Neural cell (in vitro differentiated cells): ENCODE measurements around the gene INF2.

Experiments used
- EP300 ChIP-seq: fragments of 450-650 bp; conservative IDR thresholded peaks from 2 replicates; pipeline ENCODE4 v1.6.1; 2014; ENCODE audit warnings: antibody characterized with exemption, mild to moderate bottlenecking, moderate library complexity; ENCODE audit not compliant: poor library complexity, severe bottlenecking
- EZH2 ChIP-seq: fragments of 200-600, 300-800 bp; shearing (Covaris generic), sonication (generic); IDR thresholded peaks from 2 replicates; pipeline ENCODE4 v1.6.1; 2014; ENCODE audit warnings: antibody characterized with exemption, low read length, borderline replicate concordance, mild to moderate bottlenecking; ENCODE audit not compliant: insufficient read depth, poor library complexity, severe bottlenecking
- POLR2AphosphoS5 ChIP-seq: IDR thresholded peaks from 2 replicates; pipeline ENCODE4 v1.6.1; 2012
- RAD21 ChIP-seq: fragments of 450-650 bp; conservative IDR thresholded peaks from 2 replicates; pipeline ENCODE4 v1.6.1; 2014; ENCODE audit warnings: antibody characterized with exemption, mild to moderate bottlenecking, moderate library complexity
- SMC3 ChIP-seq: fragments of 450-650 bp; conservative IDR thresholded peaks from 2 replicates; pipeline ENCODE4 v1.6.1; 2014; ENCODE audit warnings: antibody characterized with exemption, mild to moderate bottlenecking, moderate library complexity; ENCODE audit not compliant: poor library complexity
- TF ChIP-seq, protein P1 (sequence below): fragments of 450-650 bp; IDR thresholded peaks from 2 replicates; pipeline ENCODE4 v1.5.1; 2014; ENCODE audit warnings: antibody characterized with exemption, mild to moderate bottlenecking, moderate library complexity; ENCODE audit not compliant: poor library complexity, severe bottlenecking
- TF ChIP-seq, protein P2 (sequence below): IDR thresholded peaks from 2 replicates; pipeline ENCODE4 v1.6.1; 2012; ENCODE audit warnings: borderline replicate concordance

DNA sequence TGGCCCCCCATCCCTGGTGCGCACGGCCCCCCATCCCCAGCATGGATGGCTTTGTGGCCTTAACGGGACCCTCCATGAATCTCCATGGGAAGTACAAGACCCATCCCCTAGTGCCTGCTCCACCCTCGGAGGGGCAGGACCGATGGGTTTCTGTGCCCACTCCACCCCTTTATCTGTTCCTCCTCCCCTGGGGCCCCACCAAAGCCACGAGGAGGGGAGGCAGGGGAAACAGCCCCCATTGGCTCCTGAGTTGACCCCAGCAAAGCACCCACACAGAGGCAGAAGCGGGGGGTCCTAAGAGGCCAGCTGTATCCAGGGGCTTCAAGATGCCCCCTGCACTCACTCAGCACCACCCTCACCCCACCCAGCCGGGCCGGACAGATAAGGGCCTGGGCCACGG is 48.7 kb upstream of the INF2 start:
- TF ChIP-seq, protein P1, sequence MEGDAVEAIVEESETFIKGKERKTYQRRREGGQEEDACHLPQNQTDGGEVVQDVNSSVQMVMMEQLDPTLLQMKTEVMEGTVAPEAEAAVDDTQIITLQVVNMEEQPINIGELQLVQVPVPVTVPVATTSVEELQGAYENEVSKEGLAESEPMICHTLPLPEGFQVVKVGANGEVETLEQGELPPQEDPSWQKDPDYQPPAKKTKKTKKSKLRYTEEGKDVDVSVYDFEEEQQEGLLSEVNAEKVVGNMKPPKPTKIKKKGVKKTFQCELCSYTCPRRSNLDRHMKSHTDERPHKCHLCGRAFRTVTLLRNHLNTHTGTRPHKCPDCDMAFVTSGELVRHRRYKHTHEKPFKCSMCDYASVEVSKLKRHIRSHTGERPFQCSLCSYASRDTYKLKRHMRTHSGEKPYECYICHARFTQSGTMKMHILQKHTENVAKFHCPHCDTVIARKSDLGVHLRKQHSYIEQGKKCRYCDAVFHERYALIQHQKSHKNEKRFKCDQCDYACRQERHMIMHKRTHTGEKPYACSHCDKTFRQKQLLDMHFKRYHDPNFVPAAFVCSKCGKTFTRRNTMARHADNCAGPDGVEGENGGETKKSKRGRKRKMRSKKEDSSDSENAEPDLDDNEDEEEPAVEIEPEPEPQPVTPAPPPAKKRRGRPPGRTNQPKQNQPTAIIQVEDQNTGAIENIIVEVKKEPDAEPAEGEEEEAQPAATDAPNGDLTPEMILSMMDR: no peak
- TF ChIP-seq EP300 (no peak), EZH2 (no peak), POLR2AphosphoS5 (no peak), RAD21 (no peak), SMC3 (no peak)
- TF ChIP-seq, protein P2, sequence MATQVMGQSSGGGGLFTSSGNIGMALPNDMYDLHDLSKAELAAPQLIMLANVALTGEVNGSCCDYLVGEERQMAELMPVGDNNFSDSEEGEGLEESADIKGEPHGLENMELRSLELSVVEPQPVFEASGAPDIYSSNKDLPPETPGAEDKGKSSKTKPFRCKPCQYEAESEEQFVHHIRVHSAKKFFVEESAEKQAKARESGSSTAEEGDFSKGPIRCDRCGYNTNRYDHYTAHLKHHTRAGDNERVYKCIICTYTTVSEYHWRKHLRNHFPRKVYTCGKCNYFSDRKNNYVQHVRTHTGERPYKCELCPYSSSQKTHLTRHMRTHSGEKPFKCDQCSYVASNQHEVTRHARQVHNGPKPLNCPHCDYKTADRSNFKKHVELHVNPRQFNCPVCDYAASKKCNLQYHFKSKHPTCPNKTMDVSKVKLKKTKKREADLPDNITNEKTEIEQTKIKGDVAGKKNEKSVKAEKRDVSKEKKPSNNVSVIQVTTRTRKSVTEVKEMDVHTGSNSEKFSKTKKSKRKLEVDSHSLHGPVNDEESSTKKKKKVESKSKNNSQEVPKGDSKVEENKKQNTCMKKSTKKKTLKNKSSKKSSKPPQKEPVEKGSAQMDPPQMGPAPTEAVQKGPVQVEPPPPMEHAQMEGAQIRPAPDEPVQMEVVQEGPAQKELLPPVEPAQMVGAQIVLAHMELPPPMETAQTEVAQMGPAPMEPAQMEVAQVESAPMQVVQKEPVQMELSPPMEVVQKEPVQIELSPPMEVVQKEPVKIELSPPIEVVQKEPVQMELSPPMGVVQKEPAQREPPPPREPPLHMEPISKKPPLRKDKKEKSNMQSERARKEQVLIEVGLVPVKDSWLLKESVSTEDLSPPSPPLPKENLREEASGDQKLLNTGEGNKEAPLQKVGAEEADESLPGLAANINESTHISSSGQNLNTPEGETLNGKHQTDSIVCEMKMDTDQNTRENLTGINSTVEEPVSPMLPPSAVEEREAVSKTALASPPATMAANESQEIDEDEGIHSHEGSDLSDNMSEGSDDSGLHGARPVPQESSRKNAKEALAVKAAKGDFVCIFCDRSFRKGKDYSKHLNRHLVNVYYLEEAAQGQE: no peak
